ENCODE results near the gene VSX2.

- TF ChIP-seq POLR2A (IDR thresholded peaks at IDR 0.05) (no peak), CTCF (IDR thresholded peaks at IDR 0.05) (no peak), POLR2AphosphoS5 (IDR thresholded peaks at IDR 0.05) (no peak), EP300 (IDR thresholded peaks at IDR 0.05) (no peak)
Measured at GRCh38 chr14:74286736-74287135, 47.5 kb downstream of the VSX2 start.

All from sigmoid colon (tissue), 4 donors.